A549 (cell line): ENCODE measurements around the gene MAP2K1. TPM values are rescaled to one million over a fixed set of nuclear protein-coding genes. Genes with fewer than 3 reads are reported as not detected.

Experiments
- ATAC-seq, 2 experiments: fragments of 200-7000 bp in 1 of 2; fragments of >200 bp in 1 of 2; cut with Nextera tagmentation in 1 of 2; cut with Tn5 transposase in 1 of 2; 3 replicates each; pipeline versions ENCODE4 v1.8.0 to v1.9.1; 2018 to 2020; ENCODE audit warnings: mild to moderate bottlenecking in 1 of 2, moderate library complexity in 1 of 2
- CTCF ChIA-PET: fragments of 300-600 bp; sonication (Branson Sonifier 250); formaldehyde crosslinking; extraction: SDS; loops from one replicate; lab custom pipeline; 2021; ENCODE audit warnings: antibody characterized with exemption, inconsistent platforms; lab: Yijun Ruan, JAX
- POLR2A ChIA-PET: fragments of 350-600 bp; formaldehyde crosslinking; extraction: SDS; loops from one replicate; lab custom pipeline; 2021; ENCODE audit warnings: antibody characterized with exemption, inconsistent platforms; lab: Yijun Ruan, JAX
- DNase-seq, 2 experiments: peaks; one replicate each; pipeline versions ENCODE4 v3.0.0 to v3.0.0-alpha.2; 2011 to 2016; ENCODE audit warnings: low read depth in 1 of 2, low spot score in 1 of 2
- FAIRE-seq: peaks from 2 replicates; lab custom pipeline; 2011; peaks lifted over from hg19 to GRCh38; lab: Jason Lieb, UNC
- H3K27ac ChIP-seq, 2 experiments: fragments of >200 bp; sonication (Bioruptor Twin); formaldehyde crosslinking; 3 replicates each; pipeline ENCODE4 v1.5.1; 2016 to 2017
- H3K4me1 ChIP-seq: fragments of >200 bp; sonication (Bioruptor Twin); formaldehyde crosslinking; 3 replicates; pipeline ENCODE4 v1.6.1; 2016
- H3K4me2 ChIP-seq: fragments of >200 bp; sonication (Bioruptor Twin); formaldehyde crosslinking; 3 replicates; pipeline ENCODE4 v1.6.1; 2016
- H3K4me3 ChIP-seq: fragments of >200 bp; sonication (Bioruptor Twin); formaldehyde crosslinking; 3 replicates; pipeline ENCODE4 v1.5.1; 2016
- H3K9me3 ChIP-seq: fragments of >200 bp; sonication (Bioruptor Twin); formaldehyde crosslinking; 3 replicates; pipeline ENCODE4 v1.6.1; 2016
- CBX2 ChIP-seq: fragments of 200-600 bp; sonication (generic); IDR thresholded peaks from 2 replicates; pipeline ENCODE4 v1.6.1; 2016; ENCODE audit warnings: low read depth, mild to moderate bottlenecking, borderline replicate concordance
- CEBPB ChIP-seq, 2 experiments: fragments of >200 bp in 1 of 2; sonication (Bioruptor Twin) in 1 of 2; formaldehyde crosslinking in 1 of 2; IDR thresholded peaks; 2 replicates each; pipeline ENCODE4 v1.6.1; 2012 to 2016
- CHD2 ChIP-seq: fragments of 150-350 bp; IDR thresholded peaks from 2 replicates; pipeline ENCODE4 v1.6.1; 2014; ENCODE audit warnings: low read length; ENCODE audit not compliant: partially characterized antibody
- EHF ChIP-seq: fragments of 250-450 bp; sonication (Bioruptor Pico); IDR thresholded peaks from 2 replicates; pipeline ENCODE4 v1.5.0; 2020; ENCODE audit warnings: mild to moderate bottlenecking
- EHMT2 ChIP-seq: fragments of 200-600 bp; sonication (generic); IDR thresholded peaks from 2 replicates; pipeline ENCODE4 v1.6.1; 2016; ENCODE audit warnings: antibody characterized with exemption, low read depth, mild to moderate bottlenecking, moderate library complexity
- ELK1 ChIP-seq: fragments of 150-350 bp; IDR thresholded peaks from 2 replicates; pipeline ENCODE4 v1.6.1; 2014; ENCODE audit warnings: low read depth, mild to moderate bottlenecking, low read length
- ESRRA ChIP-seq: fragments of 150-350 bp; IDR thresholded peaks from 2 replicates; pipeline ENCODE4 v1.6.1; 2014; ENCODE audit warnings: mild to moderate bottlenecking, low read length, borderline replicate concordance
- FOSB ChIP-seq: fragments of 250-450 bp; sonication (Bioruptor Pico); IDR thresholded peaks from 2 replicates; pipeline ENCODE4 v1.5.0; 2020; ENCODE audit warnings: mild to moderate bottlenecking, moderate library complexity
- FOXS1 ChIP-seq: fragments of 250-450 bp; sonication (Bioruptor Pico); IDR thresholded peaks from 2 replicates; pipeline ENCODE4 v1.5.0; 2020; ENCODE audit warnings: mild to moderate bottlenecking, moderate library complexity
- GATA3 ChIP-seq: IDR thresholded peaks from 2 replicates; pipeline ENCODE4 v1.6.1; 2012; ENCODE audit warnings: borderline replicate concordance
- HES2 ChIP-seq: fragments of >200 bp; sonication (Bioruptor Twin); formaldehyde crosslinking; IDR thresholded peaks from 2 replicates; pipeline ENCODE4 v1.6.1; 2016
- HEYL ChIP-seq: fragments of 250-450 bp; sonication (Bioruptor Pico); IDR thresholded peaks from 2 replicates; pipeline ENCODE4 v1.8.0; 2021; ENCODE audit warnings: mild to moderate bottlenecking, moderate library complexity
- HMGXB4 ChIP-seq: fragments of 250-450 bp; sonication (Bioruptor Pico); IDR thresholded peaks from 2 replicates; pipeline ENCODE4 v1.5.0; 2021; ENCODE audit warnings: mild to moderate bottlenecking, moderate library complexity, borderline replicate concordance
- HOXA7 ChIP-seq: fragments of 250-450 bp; sonication (Bioruptor Pico); IDR thresholded peaks from 2 replicates; pipeline ENCODE4 v1.5.0; 2020; ENCODE audit warnings: mild to moderate bottlenecking, moderate library complexity
- JUN ChIP-seq, 2 experiments: fragments of >200 bp; sonication (Bioruptor Twin); formaldehyde crosslinking; IDR thresholded peaks; 2 replicates in 1 of 2; 3 replicates in 1 of 2; pipeline ENCODE4 v1.6.1; 2016 to 2017
- JUNB ChIP-seq: fragments of >200 bp; sonication (Bioruptor Twin); formaldehyde crosslinking; IDR thresholded peaks from 2 replicates; pipeline ENCODE4 v1.6.1; 2016
- KDM5A ChIP-seq: fragments of 200-600 bp; sonication (generic); IDR thresholded peaks from 2 replicates; pipeline ENCODE4 v1.6.1; 2016; ENCODE audit warnings: antibody characterized with exemption, mild to moderate bottlenecking
- MAFK ChIP-seq: fragments of 450-650 bp; IDR thresholded peaks from 2 replicates; pipeline ENCODE4 v1.6.1; 2014; ENCODE audit not compliant: partially characterized antibody
- MAZ ChIP-seq: fragments of 150-350 bp; IDR thresholded peaks from 2 replicates; pipeline ENCODE4 v1.6.1; 2014; ENCODE audit warnings: antibody characterized with exemption, low read depth, low read length, borderline replicate concordance
- PBX3 ChIP-seq: IDR thresholded peaks from 2 replicates; pipeline ENCODE4 v1.6.1; 2012
- PHF8 ChIP-seq: fragments of 200-600 bp; sonication (generic); IDR thresholded peaks from 2 replicates; pipeline ENCODE4 v1.6.1; 2016; ENCODE audit warnings: low read depth, mild to moderate bottlenecking, antibody characterized with exemption, moderate library complexity, borderline replicate concordance
- RCOR1 ChIP-seq: fragments of 150-350 bp; IDR thresholded peaks from 2 replicates; pipeline ENCODE4 v1.6.1; 2014; ENCODE audit warnings: antibody characterized with exemption, low read length, low read depth
- SMC3 ChIP-seq: fragments of >200 bp; sonication (Bioruptor Twin); formaldehyde crosslinking; IDR thresholded peaks from 3 replicates; pipeline ENCODE4 v1.6.1; 2018; ENCODE audit warnings: inconsistent platforms
- TFCP2L1 ChIP-seq: fragments of 250-450 bp; sonication (Bioruptor Pico); IDR thresholded peaks from 2 replicates; pipeline ENCODE4 v1.5.0; 2021; ENCODE audit warnings: mild to moderate bottlenecking
- TP53 ChIP-seq: fragments of 250-450 bp; sonication (Bioruptor Pico); IDR thresholded peaks from 2 replicates; pipeline ENCODE4 v1.5.0; 2021; ENCODE audit warnings: mild to moderate bottlenecking, moderate library complexity
- ZFP36 ChIP-seq: fragments of 450-650 bp; IDR thresholded peaks from 2 replicates; pipeline ENCODE4 v1.6.1; 2014; ENCODE audit warnings: borderline replicate concordance; ENCODE audit not compliant: partially characterized antibody
- ZNF302 ChIP-seq: fragments of 250-450 bp; sonication (Bioruptor Pico); IDR thresholded peaks from 2 replicates; pipeline ENCODE4 v1.9.0; 2021; ENCODE audit warnings: inconsistent platforms, mild to moderate bottlenecking, moderate library complexity
- ZSCAN20 ChIP-seq: fragments of 250-450 bp; sonication (Bioruptor Pico); IDR thresholded peaks from 2 replicates; pipeline ENCODE4 v1.8.0; 2022; ENCODE audit warnings: mild to moderate bottlenecking, moderate library complexity
- WGBS: methylation state at CpG from one replicate; pipeline ENCODE4 v1.1.6; 2017; ENCODE audit errors: missing lambda C conversion rate; 5-methylcytosine and 5-hydroxymethylcytosine counted together
- polyA plus RNA-seq, 4 experiments: library from polyadenylated mRNA; depleted of rRNA in 3 of 4; stranded (reverse); fragments of >200 nt; fragmentation: RNase III in 1 of 4; extraction: RNeasy Plus Mini Kit Qiagen cat#74134 plus additional on column Dnase treatment in 1 of 4; gene quantifications; 2 replicates in 3 of 4; 3 replicates in 1 of 4; pipeline ENCODE4 v1.2.3, GENCODE V29; 2011 to 2017

MAP2K1 gene
- polyA plus RNA-seq, 2 of the 4 experiments (the other 2 are of a cell fraction): 30.3 to 41.9 TPM

GRCh38 chr15:66387163-66388042, 691 bp downstream of the MAP2K1 start (continued):
- TF ChIP-seq ELK1 (no peak), PHF8 (peak; percentile 37; the same call in 1 of the 2 replicates), TP53 (no peak), MAFK (peak; percentile 1)
- TF ChIP-seq, all 56 proteins: peak for 9

- Histone ChIP-seq H3K9me3 (no peaks in the 10 kb centered on the region), H3K27ac (peak overlapping the region; percentile 88 to 92), H3K4me2 (peak overlapping the region; percentile 78), H3K4me3 (peak overlapping the region; percentile 83), H3K4me1 (peaks cover 27% of the 10 kb centered on the region)
- ChIA-PET CTCF (interaction anchor here (0.9 to 5.5 kb wide), 26 partner anchors 8 to 518 kb away, joined by 3 to 75 read pairs (median 5); partner anchors contain the start of genes SNAPC5 and TIPIN), POLR2A (interaction anchor here (0.6 to 2.5 kb wide), 3 partner anchors 85 to 117 kb away, joined by 3 to 25 read pairs (median 3); partner anchors contain the start of genes RPL4, SNAPC5 and ZWILCH)
- WGBS: 11% methylated on average over 3 of the region's 3 CpGs
- TF ChIP-seq CHD2: no peak
- no peak for TF ChIP-seq FOSB (CRISPR knock-in tag)
- TF ChIP-seq ELK1: no peak
- no peak for TF ChIP-seq ZFP36
- no peak for TF ChIP-seq HEYL (CRISPR knock-in tag)
- no peak for TF ChIP-seq EHMT2
- no peak for TF ChIP-seq ESRRA
- no peak for TF ChIP-seq SMC3
- TF ChIP-seq FOXS1 (CRISPR knock-in tag): no peak
- DNase-seq (no peak), FAIRE-seq (no peak), ATAC-seq (peak in 1 of 2 experiments; percentile 0; a peak in 1 of 6 replicates)
Measured at GRCh38 chr15:66388043-66388363, 1.3 kb downstream of the MAP2K1 start.

GRCh38 chr15:66388576-66388975, 1.9 kb downstream of the MAP2K1 start:
- WGBS: 78% methylated on average over 5 of the region's 5 CpGs
- ATAC-seq (no peak), DNase-seq (no peak), FAIRE-seq (no peak)
- POLR2A ChIA-PET: no interaction called here
- Histone ChIP-seq H3K4me3 (no peak overlapping the region), H3K9me3 (no peaks in the 10 kb centered on the region), H3K27ac (no peak overlapping the region), H3K4me2 (peak overlapping the region; percentile 78), H3K4me1 (peaks cover 27% of the 10 kb centered on the region)
- CTCF ChIA-PET: interaction anchor here (1.0 to 5.5 kb wide), 18 partner anchors 12 to 519 kb away, joined by 3 to 75 read pairs (median 6); partner anchors contain the start of genes SNAPC5 and TIPIN
- TF ChIP-seq CBX2: no peak
- no peak for TF ChIP-seq MAFK
- TF ChIP-seq ZFP36: no peak
- TF ChIP-seq GATA3: no peak
- TF ChIP-seq EHF (CRISPR knock-in tag): no peak
- no peak for TF ChIP-seq TFCP2L1 (CRISPR knock-in tag)
- no peak for TF ChIP-seq MAZ
- no peak for TF ChIP-seq CEBPB (IDR thresholded peaks at IDR 0.05)
- TF ChIP-seq ZSCAN20 (CRISPR knock-in tag): no peak
- TF ChIP-seq HES2: no peak
- TF ChIP-seq RCOR1: no peak
- no peak for TF ChIP-seq HOXA7 (CRISPR knock-in tag)
- TF ChIP-seq SMC3: no peak
- TF ChIP-seq PHF8: no peak
- TF ChIP-seq JUNB: no peak
- no peak for TF ChIP-seq HMGXB4 (CRISPR knock-in tag)
- no peak for TF ChIP-seq PBX3
- TF ChIP-seq JUN (IDR thresholded peaks at IDR 0.05): no peak
- no peak for TF ChIP-seq ZNF302 (CRISPR knock-in tag)
- no peak for TF ChIP-seq KDM5A
